Kidney epithelial cell (primary cell): ENCODE measurements around the gene RANBP17. TPM values are rescaled to one million over a fixed set of nuclear protein-coding genes. Genes with fewer than 3 reads are reported as not detected.

ENCODE experiments used
- DNase-seq: peaks from one replicate; pipeline ENCODE4 v3.0.0-alpha.2; 2010; ENCODE audit warnings: low read depth
- H3K27me3 ChIP-seq: 2 replicates; pipeline ENCODE4 v1.6.0; 2011; ENCODE audit warnings: low read length; ENCODE audit not compliant: control insufficient read depth, insufficient read depth
- H3K36me3 ChIP-seq: 2 replicates; pipeline ENCODE4 v1.5.1; 2011; ENCODE audit warnings: low read length; ENCODE audit not compliant: control insufficient read depth, insufficient read depth
- H3K4me3 ChIP-seq: 2 replicates; pipeline ENCODE4 v1.5.1; 2011; ENCODE audit warnings: low read depth, mild to moderate bottlenecking, control low read depth, low read length
- total RNA-seq: library from RNA; depleted of rRNA; stranded (reverse); fragments of >200 nt; gene quantifications from 2 replicates; pipeline ENCODE4 v1.2.3, GENCODE V29; 2015
- TF ChIP-seq, protein P1 (sequence below): IDR thresholded peaks from 2 replicates; pipeline ENCODE4 v1.5.1; 2011; ENCODE audit warnings: mild to moderate bottlenecking, moderate library complexity, low read length, control low read depth, inconsistent platforms; ENCODE audit not compliant: insufficient read depth, poor library complexity, severe bottlenecking

The RANBP17 gene
- total RNA-seq, 1 donor from 2014 or later = 10.4 TPM

DNA sequence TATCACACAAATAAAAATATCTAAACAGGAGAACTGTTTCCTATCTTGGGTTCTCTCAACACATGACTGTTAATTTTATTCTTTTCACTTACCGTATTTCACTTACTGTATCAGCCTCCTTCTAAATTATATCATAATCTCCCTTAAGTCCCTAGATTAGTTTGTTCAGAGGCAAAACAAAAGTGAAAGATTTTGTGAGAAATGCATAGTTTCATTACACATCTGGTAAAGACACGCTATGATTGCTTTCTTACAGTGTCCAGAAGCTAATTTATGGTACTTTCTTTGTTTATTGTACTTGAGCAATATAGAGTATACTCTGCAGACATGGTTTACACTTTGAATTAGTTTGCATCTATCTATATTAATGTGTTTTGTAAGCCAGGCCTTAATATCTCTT lies 287.5 kb downstream of the RANBP17 start:
- H3K36me3 ChIP-seq = no peaks in the 10 kb centered on the region
- H3K4me3 ChIP-seq = no peak overlapping the region
- no peak for DNase-seq
- no peaks in the 10 kb centered on the region for H3K27me3 ChIP-seq
- TF ChIP-seq, protein P1, sequence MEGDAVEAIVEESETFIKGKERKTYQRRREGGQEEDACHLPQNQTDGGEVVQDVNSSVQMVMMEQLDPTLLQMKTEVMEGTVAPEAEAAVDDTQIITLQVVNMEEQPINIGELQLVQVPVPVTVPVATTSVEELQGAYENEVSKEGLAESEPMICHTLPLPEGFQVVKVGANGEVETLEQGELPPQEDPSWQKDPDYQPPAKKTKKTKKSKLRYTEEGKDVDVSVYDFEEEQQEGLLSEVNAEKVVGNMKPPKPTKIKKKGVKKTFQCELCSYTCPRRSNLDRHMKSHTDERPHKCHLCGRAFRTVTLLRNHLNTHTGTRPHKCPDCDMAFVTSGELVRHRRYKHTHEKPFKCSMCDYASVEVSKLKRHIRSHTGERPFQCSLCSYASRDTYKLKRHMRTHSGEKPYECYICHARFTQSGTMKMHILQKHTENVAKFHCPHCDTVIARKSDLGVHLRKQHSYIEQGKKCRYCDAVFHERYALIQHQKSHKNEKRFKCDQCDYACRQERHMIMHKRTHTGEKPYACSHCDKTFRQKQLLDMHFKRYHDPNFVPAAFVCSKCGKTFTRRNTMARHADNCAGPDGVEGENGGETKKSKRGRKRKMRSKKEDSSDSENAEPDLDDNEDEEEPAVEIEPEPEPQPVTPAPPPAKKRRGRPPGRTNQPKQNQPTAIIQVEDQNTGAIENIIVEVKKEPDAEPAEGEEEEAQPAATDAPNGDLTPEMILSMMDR = no peak

DNA sequence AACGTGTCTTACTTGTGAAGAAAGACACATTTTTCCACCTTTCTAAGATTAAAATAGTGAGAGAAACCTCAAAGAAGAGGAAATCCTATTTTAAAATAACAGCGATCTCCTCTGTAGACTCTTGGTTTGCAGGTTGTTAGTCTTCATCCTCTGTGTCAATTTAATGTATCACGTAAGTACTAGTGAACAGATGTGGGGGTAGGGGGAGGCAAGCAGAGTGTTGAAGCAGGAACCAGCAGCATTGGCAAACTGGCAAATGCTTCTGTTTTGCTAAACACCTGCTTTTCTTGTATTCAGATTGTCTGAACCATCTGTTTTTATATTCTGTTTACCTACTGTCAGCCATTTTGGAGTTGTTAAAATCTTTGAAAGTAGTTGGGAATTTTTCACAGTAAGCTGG lies 288.0 kb downstream of the RANBP17 start:
- no peaks in the 10 kb centered on the region for H3K36me3 ChIP-seq
- TF ChIP-seq, protein P1 = no peak
- DNase-seq = no peak
- no peak overlapping the region for H3K4me3 ChIP-seq
- H3K27me3 ChIP-seq = no peaks in the 10 kb centered on the region

DNA sequence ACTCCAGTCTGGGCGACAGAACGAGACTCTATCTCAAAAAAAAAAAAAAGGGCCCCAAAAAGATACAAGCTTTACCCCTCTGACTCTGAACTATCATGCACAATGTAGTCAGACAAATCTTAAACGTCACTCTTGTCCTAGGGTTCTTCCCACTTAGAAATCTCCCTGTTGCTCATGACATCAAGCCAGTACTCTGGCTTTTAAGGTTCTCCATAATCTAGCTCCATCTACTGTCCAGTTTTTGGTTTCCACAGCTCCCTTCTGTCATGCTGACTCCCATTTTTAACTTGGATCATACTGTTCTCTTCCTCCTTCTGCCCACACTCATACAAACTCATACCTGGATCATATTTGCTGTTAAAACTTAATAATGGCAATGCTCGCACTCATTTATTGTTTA lies 290.6 kb downstream of the RANBP17 start:
- no peak for DNase-seq
- no peak overlapping the region for H3K4me3 ChIP-seq
- H3K27me3 ChIP-seq = no peaks in the 10 kb centered on the region
- H3K36me3 ChIP-seq = no peaks in the 10 kb centered on the region
- TF ChIP-seq, protein P1 = peak; percentile 16

DNA sequence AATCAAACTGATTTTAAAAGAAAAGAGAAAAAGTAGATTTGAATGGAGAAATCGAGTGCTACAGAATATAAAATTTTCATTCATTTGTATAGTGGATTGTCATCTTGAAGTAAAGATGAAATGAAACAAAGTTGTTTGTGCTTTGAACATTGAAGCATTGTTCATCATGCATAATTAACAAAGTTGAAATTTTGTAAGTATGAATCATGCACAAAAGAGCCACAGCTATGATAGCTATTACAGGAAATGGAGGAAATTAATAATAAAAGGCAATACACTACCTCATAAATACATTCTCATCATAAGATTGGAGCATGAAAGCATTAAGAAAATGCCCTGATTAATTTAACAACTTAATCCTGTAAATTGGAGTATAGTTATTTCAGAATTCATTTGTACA lies 293.8 kb downstream of the RANBP17 start:
- TF ChIP-seq, protein P1 = no peak
- DNase-seq = no peak
- H3K36me3 ChIP-seq = no peaks in the 10 kb centered on the region
- no peaks in the 10 kb centered on the region for H3K27me3 ChIP-seq
- no peak overlapping the region for H3K4me3 ChIP-seq

DNA sequence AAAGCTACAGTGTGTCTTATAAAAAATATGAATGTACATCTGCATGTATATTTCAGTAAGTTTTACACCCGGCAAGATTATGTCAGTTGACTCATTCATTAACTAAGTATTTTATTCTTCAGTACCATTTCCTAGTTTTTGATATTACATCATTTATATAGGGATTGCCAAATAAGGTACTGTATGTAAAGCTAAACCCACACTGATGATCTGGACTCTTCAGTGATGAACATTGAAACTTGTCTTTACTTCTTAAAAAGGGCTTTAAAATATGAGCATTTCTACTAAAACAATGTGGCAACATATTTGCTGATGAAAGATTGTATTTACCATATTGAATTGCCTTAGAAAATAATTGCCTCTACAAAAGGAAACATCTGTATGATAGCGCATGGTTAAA lies 295.5 kb downstream of the RANBP17 start:
- H3K4me3 ChIP-seq = no peak overlapping the region
- TF ChIP-seq, protein P1 = no peak
- no peak for DNase-seq
- no peaks in the 10 kb centered on the region for H3K36me3 ChIP-seq
- H3K27me3 ChIP-seq = no peaks in the 10 kb centered on the region

DNA sequence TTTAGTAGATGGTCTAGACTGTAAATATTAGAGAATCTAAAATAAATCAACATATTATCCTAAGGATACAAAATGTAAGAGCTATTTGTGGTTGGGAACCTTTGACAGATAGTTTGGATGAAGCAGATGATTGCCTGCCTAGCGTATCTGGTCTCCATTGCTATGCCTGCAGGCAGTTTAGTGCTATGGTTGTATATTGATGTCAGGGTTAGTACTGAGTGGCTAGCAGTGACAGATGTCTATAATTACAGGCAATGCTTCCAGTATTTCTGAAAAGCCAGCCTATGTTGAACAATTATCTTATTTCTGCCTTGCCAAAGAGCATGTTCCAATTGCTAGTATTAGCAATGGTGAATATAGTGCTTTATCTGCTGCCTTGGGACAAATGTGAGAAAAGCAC lies 296.0 kb downstream of the RANBP17 start:
- no peaks in the 10 kb centered on the region for H3K27me3 ChIP-seq
- H3K36me3 ChIP-seq = no peaks in the 10 kb centered on the region
- H3K4me3 ChIP-seq = no peak overlapping the region
- no peak for DNase-seq
- TF ChIP-seq, protein P1 = no peak
